ENCODE measurements around the gene SLC25A15. TPM values are rescaled to one million over a fixed set of nuclear protein-coding genes. Genes with fewer than 3 reads are reported as not detected.
A peak's percentile ranks its signal among the peaks of the same experiment; 100 is the strongest.

SLC25A15 gene
- total RNA-seq, 1 experiment from 2014 or later: 20.2 TPM

DNA sequence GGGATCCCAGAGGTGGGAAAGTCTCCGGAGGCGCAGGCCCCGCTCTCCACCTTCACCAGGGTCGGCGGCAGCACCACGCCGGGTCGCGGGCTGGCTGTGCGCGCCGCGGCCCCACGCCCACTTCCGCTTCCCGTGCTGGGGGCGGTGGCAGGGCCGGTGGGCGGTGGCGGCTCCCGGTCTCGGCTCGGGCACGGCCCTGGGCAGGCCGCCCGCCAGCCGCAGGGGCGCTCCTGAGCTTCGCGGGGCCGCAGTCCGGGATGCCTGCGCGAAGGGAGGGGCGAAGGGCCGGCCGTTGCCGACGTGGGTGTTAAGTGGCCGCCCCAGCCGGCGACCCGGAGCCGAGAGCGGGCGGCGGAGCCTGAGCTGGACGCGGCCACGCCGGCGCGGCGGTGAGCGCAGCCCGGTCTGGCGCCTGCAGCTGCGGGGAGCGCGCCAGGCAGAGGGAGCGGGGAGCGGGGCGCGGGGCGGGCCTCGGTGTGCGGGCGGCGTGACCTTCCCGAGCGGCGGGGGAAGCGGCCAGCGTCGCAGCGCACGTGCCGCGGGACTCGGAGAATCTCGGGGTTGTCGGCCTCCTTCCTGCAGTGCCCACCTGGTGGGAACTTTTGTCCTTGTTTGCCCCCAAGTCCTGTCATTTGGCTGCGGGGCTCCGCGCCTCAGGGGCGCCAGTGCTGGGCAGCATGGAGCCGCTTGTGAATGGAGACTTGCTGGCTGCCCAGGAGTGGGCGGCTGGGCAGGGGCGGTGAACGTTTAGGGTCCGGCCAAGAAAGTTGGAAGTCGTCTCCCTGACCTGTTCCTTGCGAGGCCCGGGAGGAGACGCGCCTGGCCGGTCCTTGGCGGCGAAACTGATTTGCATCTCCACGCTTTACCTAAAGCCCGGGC lies at the start of gene SLC25A15 (continued):
- TF ChIP-seq, protein P1, sequence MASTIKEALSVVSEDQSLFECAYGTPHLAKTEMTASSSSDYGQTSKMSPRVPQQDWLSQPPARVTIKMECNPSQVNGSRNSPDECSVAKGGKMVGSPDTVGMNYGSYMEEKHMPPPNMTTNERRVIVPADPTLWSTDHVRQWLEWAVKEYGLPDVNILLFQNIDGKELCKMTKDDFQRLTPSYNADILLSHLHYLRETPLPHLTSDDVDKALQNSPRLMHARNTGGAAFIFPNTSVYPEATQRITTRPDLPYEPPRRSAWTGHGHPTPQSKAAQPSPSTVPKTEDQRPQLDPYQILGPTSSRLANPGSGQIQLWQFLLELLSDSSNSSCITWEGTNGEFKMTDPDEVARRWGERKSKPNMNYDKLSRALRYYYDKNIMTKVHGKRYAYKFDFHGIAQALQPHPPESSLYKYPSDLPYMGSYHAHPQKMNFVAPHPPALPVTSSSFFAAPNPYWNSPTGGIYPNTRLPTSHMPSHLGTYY (CRISPR knock-in tag; IDR thresholded peaks at IDR 0.05): no peak
- TF ChIP-seq, protein P2, sequence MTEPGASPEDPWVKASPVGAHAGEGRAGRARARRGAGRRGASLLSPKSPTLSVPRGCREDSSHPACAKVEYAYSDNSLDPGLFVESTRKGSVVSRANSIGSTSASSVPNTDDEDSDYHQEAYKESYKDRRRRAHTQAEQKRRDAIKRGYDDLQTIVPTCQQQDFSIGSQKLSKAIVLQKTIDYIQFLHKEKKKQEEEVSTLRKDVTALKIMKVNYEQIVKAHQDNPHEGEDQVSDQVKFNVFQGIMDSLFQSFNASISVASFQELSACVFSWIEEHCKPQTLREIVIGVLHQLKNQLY (CRISPR knock-in tag; IDR thresholded peaks at IDR 0.05): no peak
- TF ChIP-seq, protein P3, sequence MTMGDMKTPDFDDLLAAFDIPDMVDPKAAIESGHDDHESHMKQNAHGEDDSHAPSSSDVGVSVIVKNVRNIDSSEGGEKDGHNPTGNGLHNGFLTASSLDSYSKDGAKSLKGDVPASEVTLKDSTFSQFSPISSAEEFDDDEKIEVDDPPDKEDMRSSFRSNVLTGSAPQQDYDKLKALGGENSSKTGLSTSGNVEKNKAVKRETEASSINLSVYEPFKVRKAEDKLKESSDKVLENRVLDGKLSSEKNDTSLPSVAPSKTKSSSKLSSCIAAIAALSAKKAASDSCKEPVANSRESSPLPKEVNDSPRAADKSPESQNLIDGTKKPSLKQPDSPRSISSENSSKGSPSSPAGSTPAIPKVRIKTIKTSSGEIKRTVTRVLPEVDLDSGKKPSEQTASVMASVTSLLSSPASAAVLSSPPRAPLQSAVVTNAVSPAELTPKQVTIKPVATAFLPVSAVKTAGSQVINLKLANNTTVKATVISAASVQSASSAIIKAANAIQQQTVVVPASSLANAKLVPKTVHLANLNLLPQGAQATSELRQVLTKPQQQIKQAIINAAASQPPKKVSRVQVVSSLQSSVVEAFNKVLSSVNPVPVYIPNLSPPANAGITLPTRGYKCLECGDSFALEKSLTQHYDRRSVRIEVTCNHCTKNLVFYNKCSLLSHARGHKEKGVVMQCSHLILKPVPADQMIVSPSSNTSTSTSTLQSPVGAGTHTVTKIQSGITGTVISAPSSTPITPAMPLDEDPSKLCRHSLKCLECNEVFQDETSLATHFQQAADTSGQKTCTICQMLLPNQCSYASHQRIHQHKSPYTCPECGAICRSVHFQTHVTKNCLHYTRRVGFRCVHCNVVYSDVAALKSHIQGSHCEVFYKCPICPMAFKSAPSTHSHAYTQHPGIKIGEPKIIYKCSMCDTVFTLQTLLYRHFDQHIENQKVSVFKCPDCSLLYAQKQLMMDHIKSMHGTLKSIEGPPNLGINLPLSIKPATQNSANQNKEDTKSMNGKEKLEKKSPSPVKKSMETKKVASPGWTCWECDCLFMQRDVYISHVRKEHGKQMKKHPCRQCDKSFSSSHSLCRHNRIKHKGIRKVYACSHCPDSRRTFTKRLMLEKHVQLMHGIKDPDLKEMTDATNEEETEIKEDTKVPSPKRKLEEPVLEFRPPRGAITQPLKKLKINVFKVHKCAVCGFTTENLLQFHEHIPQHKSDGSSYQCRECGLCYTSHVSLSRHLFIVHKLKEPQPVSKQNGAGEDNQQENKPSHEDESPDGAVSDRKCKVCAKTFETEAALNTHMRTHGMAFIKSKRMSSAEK (CRISPR knock-in tag; IDR thresholded peaks at IDR 0.05; ENCODE audit: borderline replicate concordance): no peak
- TF ChIP-seq GABPB1 (CRISPR knock-in tag; IDR thresholded peaks at IDR 0.05): 0 out of 2 replicates have a peak, but pooled peaks have one; percentile 15
- no peak for TF ChIP-seq RELA (CRISPR knock-in tag; IDR thresholded peaks at IDR 0.05; ENCODE audit: borderline replicate concordance)
- no peak for TF ChIP-seq NR1H2 (CRISPR knock-in tag; IDR thresholded peaks at IDR 0.05)
- no peak for TF ChIP-seq ZNF416 (CRISPR knock-in tag; IDR thresholded peaks at IDR 0.05)
- TF ChIP-seq, protein P4, sequence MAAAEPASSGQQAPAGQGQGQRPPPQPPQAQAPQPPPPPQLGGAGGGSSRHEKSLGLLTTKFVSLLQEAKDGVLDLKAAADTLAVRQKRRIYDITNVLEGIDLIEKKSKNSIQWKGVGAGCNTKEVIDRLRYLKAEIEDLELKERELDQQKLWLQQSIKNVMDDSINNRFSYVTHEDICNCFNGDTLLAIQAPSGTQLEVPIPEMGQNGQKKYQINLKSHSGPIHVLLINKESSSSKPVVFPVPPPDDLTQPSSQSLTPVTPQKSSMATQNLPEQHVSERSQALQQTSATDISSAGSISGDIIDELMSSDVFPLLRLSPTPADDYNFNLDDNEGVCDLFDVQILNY (CRISPR knock-in tag; IDR thresholded peaks at IDR 0.05): peak; percentile 45
- TF ChIP-seq SMAD4 (CRISPR knock-in tag; IDR thresholded peaks at IDR 0.05): no peak
- no peak; the same call in none of the 2 replicates for TF ChIP-seq FOXK1 (CRISPR knock-in tag; IDR thresholded peaks at IDR 0.05)
- TF ChIP-seq CBFB (CRISPR knock-in tag; IDR thresholded peaks at IDR 0.05; ENCODE audit: low read depth): peak; percentile 85; the same call in 1 of the 2 replicates
- TF ChIP-seq, protein P5, sequence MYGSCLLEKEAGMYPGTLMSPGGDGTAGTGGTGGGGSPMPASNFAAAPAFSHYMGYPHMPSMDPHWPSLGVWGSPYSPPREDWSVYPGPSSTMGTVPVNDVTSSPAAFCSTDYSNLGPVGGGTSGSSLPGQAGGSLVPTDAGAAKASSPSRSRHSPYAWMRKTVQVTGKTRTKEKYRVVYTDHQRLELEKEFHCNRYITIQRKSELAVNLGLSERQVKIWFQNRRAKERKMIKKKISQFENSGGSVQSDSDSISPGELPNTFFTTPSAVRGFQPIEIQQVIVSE (CRISPR knock-in tag; IDR thresholded peaks at IDR 0.05; ENCODE audit: borderline replicate concordance): no peak

DNA sequence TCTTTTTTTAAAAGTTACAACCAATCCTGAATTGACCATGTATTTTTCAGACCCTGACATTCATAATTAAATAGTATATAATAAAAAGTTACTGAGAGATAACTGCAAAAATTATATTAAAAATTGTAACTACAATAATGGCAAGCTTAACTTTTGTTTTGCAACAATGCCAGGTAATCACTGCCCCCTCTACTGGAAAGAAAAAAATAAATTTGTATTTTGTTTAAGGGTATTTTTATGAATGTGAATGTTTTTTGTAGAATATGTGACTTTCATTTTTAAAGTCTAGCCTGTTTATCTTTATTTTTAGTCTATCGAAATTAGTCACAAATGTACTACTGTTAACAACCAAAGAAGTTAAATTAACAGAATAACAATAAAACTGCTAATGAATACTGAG lies 40.1 kb upstream of the SLC25A15 start:
- peaks cover 9% of the 10 kb centered on the region for H3K36me3 Mint-ChIP-seq
- POLR2A ChIA-PET: no interaction called here
- DNase-seq (ENCODE audit: low spot score) (no peak), ATAC-seq (no peak)
- H3K27me3 Mint-ChIP-seq (ENCODE audit: low read depth): no peaks in the 10 kb centered on the region
- no peak overlapping the region for H3K4me3 Mint-ChIP-seq
- CTCF ChIA-PET: no interaction called here
- H3K4me1 Mint-ChIP-seq: peaks cover 8% of the 10 kb centered on the region
- H3K9me3 Mint-ChIP-seq: no peaks in the 10 kb centered on the region
- no peak overlapping the region for H3K27ac Mint-ChIP-seq
- TF ChIP-seq, protein P6, sequence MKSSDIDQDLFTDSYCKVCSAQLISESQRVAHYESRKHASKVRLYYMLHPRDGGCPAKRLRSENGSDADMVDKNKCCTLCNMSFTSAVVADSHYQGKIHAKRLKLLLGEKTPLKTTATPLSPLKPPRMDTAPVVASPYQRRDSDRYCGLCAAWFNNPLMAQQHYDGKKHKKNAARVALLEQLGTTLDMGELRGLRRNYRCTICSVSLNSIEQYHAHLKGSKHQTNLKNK (CRISPR knock-in tag; IDR thresholded peaks at IDR 0.05): no peak
- TF ChIP-seq, protein P7, sequence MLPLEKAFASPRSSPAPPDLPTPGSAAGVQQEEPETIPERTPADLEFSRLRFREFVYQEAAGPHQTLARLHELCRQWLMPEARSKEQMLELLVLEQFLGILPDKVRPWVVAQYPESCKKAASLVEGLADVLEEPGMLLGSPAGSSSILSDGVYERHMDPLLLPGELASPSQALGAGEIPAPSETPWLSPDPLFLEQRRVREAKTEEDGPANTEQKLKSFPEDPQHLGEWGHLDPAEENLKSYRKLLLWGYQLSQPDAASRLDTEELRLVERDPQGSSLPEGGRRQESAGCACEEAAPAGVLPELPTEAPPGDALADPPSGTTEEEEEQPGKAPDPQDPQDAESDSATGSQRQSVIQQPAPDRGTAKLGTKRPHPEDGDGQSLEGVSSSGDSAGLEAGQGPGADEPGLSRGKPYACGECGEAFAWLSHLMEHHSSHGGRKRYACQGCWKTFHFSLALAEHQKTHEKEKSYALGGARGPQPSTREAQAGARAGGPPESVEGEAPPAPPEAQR (CRISPR knock-in tag; IDR thresholded peaks at IDR 0.05): no peak
- TF ChIP-seq ZNF138 (CRISPR knock-in tag; conservative IDR thresholded peaks at IDR 0.05): no peak
- no peak for TF ChIP-seq ZNF416 (CRISPR knock-in tag; IDR thresholded peaks at IDR 0.05)
- TF ChIP-seq, protein P8, sequence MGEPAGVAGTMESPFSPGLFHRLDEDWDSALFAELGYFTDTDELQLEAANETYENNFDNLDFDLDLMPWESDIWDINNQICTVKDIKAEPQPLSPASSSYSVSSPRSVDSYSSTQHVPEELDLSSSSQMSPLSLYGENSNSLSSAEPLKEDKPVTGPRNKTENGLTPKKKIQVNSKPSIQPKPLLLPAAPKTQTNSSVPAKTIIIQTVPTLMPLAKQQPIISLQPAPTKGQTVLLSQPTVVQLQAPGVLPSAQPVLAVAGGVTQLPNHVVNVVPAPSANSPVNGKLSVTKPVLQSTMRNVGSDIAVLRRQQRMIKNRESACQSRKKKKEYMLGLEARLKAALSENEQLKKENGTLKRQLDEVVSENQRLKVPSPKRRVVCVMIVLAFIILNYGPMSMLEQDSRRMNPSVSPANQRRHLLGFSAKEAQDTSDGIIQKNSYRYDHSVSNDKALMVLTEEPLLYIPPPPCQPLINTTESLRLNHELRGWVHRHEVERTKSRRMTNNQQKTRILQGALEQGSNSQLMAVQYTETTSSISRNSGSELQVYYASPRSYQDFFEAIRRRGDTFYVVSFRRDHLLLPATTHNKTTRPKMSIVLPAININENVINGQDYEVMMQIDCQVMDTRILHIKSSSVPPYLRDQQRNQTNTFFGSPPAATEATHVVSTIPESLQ (CRISPR knock-in tag; IDR thresholded peaks at IDR 0.05): no peak
- no peak for TF ChIP-seq MXD4 (CRISPR knock-in tag; IDR thresholded peaks at IDR 0.05; ENCODE audit: borderline replicate concordance)
- TF ChIP-seq IRF2 (CRISPR knock-in tag; IDR thresholded peaks at IDR 0.05; ENCODE audit: borderline replicate concordance, low read depth): no peak
- TF ChIP-seq, protein P9, sequence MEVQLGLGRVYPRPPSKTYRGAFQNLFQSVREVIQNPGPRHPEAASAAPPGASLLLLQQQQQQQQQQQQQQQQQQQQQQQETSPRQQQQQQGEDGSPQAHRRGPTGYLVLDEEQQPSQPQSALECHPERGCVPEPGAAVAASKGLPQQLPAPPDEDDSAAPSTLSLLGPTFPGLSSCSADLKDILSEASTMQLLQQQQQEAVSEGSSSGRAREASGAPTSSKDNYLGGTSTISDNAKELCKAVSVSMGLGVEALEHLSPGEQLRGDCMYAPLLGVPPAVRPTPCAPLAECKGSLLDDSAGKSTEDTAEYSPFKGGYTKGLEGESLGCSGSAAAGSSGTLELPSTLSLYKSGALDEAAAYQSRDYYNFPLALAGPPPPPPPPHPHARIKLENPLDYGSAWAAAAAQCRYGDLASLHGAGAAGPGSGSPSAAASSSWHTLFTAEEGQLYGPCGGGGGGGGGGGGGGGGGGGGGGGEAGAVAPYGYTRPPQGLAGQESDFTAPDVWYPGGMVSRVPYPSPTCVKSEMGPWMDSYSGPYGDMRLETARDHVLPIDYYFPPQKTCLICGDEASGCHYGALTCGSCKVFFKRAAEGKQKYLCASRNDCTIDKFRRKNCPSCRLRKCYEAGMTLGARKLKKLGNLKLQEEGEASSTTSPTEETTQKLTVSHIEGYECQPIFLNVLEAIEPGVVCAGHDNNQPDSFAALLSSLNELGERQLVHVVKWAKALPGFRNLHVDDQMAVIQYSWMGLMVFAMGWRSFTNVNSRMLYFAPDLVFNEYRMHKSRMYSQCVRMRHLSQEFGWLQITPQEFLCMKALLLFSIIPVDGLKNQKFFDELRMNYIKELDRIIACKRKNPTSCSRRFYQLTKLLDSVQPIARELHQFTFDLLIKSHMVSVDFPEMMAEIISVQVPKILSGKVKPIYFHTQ (CRISPR knock-in tag; IDR thresholded peaks at IDR 0.05): no peak
- no peak for TF ChIP-seq ZNF232 (CRISPR knock-in tag; IDR thresholded peaks at IDR 0.05)

Measured in WTC11 (cell line).